ENCODE measurements around the gene PARD3B. TPM values are rescaled to one million over a fixed set of nuclear protein-coding genes. Genes with fewer than 3 reads are reported as not detected.

Gene PARD3B
- total RNA-seq, 1 donor from 2014 or later = 12.3 TPM

DNA sequence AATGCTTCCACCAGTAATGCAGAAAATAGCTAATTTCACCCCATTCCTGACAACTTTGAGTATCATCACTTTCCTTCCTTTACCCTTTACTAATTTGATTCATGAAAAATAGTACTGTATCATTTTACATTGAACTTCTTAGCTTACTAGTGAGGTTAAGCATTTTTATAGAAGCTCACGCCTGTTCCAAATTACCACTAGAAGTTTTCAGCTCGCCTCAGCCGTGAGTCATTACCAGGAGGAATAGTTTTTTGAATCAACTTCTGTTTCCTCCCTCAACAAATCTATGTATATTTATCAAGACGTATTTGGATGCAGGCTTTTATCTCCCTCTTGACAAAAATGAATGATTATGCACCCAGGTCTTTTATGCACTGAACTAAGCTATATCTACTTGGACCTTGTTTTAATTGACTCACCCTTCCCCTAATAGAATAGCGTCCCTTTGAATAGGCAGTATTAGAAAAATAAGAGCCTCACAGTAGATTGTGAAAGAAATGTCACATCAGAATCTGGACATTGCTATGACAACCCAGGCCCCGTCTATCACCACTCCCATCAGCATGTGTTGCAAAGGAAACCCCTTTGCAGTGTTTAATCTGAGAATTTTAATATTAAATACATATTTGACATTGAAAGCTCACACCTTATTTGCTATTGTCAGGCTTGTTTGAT lies 929.6 kb downstream of the PARD3B start:
- H3K4me1 ChIP-seq = no peaks in the 10 kb centered on the region
- TF ChIP-seq POLR2A (IDR thresholded peaks at IDR 0.05) (no peak), POLR2AphosphoS5 (IDR thresholded peaks at IDR 0.05; ENCODE audit: insufficient read depth in 1 of 2, low read depth in 1 of 2) (no peak)
- TF ChIP-seq, protein P1, sequence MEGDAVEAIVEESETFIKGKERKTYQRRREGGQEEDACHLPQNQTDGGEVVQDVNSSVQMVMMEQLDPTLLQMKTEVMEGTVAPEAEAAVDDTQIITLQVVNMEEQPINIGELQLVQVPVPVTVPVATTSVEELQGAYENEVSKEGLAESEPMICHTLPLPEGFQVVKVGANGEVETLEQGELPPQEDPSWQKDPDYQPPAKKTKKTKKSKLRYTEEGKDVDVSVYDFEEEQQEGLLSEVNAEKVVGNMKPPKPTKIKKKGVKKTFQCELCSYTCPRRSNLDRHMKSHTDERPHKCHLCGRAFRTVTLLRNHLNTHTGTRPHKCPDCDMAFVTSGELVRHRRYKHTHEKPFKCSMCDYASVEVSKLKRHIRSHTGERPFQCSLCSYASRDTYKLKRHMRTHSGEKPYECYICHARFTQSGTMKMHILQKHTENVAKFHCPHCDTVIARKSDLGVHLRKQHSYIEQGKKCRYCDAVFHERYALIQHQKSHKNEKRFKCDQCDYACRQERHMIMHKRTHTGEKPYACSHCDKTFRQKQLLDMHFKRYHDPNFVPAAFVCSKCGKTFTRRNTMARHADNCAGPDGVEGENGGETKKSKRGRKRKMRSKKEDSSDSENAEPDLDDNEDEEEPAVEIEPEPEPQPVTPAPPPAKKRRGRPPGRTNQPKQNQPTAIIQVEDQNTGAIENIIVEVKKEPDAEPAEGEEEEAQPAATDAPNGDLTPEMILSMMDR (IDR thresholded peaks at IDR 0.05) = no peak
- no peak for DNase-seq (ENCODE audit: extremely low spot score in 2 of 2)
- no peaks in the 10 kb centered on the region for H3K27me3 ChIP-seq
- intact Hi-C loops (cut with DNase I) = no loop called here
- no peak overlapping the region for H3K27ac ChIP-seq
- no peaks in the 10 kb centered on the region for H3K36me3 ChIP-seq
- H3K4me3 ChIP-seq = no peak overlapping the region
- H3K9me3 ChIP-seq = no peaks in the 10 kb centered on the region

DNA sequence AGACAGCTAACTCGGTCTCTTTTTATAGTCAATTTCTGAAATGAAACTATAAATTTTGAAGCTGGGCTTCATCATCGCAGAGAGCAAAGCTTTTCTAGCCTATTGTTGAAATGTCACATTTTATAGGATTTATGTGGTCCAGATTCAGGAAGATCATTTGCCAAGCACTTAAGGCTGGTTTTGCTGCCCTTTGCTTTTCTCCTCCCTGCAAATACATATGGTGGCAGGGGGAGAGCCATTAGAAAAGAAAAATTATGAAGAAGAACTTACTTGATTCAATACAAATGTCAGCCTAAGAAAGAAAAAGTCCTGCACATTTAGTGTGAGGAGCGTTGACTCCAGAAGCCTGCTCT lies 930.1 kb downstream of the PARD3B start:
- Histone ChIP-seq H3K36me3 (no peaks in the 10 kb centered on the region), H3K27ac (no peak overlapping the region), H3K4me3 (no peak overlapping the region), H3K4me1 (no peaks in the 10 kb centered on the region), H3K27me3 (no peaks in the 10 kb centered on the region), H3K9me3 (no peaks in the 10 kb centered on the region)
- intact Hi-C loops (cut with DNase I) = no loop called here
- no peak for DNase-seq (ENCODE audit: extremely low spot score in 2 of 2)
- TF ChIP-seq POLR2AphosphoS5 (IDR thresholded peaks at IDR 0.05; ENCODE audit: insufficient read depth in 1 of 2, low read depth in 1 of 2) = no peak
- TF ChIP-seq, protein P1 (IDR thresholded peaks at IDR 0.05) = no peak
- no peak for TF ChIP-seq POLR2A (IDR thresholded peaks at IDR 0.05)

DNA sequence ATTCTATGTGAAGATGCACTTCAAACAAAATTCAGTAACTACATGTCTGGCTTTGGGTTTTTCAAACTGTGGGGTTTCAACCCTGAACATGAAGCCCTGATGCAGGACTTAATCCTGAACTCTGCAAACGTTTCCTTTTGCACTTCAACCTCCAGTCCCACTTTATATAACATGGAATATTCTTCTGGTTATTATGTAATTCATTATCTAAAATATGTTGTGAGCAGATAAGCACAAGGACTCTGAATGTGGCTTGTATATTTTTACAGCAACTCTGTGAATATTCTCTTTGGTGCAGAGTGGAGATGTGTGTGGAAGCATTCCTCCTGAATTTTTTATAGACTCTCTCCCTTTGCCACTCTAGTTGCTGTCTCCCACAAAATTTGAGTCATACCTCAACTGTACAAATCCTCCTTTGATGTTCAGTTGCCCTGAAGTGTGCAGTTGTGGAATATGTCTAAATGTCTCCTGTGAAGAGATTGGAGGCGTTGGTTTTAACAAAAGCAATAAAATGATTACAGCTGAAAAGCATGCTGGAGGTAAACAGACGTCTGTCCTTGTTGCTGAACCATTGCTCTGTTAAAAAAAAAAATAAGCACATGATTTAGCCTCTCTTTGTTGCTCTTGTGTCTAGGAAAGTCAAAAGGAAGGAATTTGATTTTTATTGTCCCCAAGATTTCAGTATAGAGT lies 931.9 kb downstream of the PARD3B start:
- Histone ChIP-seq H3K4me3 (no peak overlapping the region), H3K27ac (no peak overlapping the region), H3K36me3 (no peaks in the 10 kb centered on the region), H3K4me1 (no peaks in the 10 kb centered on the region), H3K27me3 (no peaks in the 10 kb centered on the region), H3K9me3 (no peaks in the 10 kb centered on the region)
- TF ChIP-seq POLR2A (IDR thresholded peaks at IDR 0.05) (no peak), POLR2AphosphoS5 (IDR thresholded peaks at IDR 0.05; ENCODE audit: insufficient read depth in 1 of 2, low read depth in 1 of 2) (no peak)
- TF ChIP-seq, protein P1 (IDR thresholded peaks at IDR 0.05) = no peak
- intact Hi-C loops (cut with DNase I) = no loop called here
- DNase-seq (ENCODE audit: extremely low spot score in 2 of 2) = no peak

DNA sequence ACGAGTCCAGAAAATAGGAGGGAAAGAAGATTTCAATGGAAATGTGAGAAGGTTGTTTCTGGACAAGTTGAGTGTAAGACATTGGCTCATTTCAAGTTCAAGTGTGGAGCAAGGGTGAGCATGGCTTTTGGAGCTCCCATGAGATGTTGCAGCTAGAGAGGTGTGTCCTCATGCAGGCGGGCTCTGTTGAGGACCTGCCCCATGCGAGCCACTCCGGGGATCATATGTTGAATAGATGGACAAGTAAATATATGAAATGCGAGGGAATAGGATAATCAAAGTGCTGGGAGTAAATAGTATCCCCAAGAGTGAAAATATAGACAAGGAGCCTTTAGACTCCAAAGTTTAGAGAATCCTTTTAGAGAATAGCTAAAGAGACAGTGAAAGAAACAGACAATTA lies 936.6 kb downstream of the PARD3B start:
- Histone ChIP-seq H3K36me3 (no peaks in the 10 kb centered on the region), H3K4me1 (peaks cover 8% of the 10 kb centered on the region), H3K27me3 (no peaks in the 10 kb centered on the region), H3K27ac (no peak overlapping the region), H3K4me3 (no peak overlapping the region), H3K9me3 (no peaks in the 10 kb centered on the region)
- intact Hi-C loops (cut with DNase I) = no loop called here
- no peak for TF ChIP-seq POLR2AphosphoS5 (IDR thresholded peaks at IDR 0.05; ENCODE audit: insufficient read depth in 1 of 2, low read depth in 1 of 2)
- no peak for TF ChIP-seq POLR2A (IDR thresholded peaks at IDR 0.05)
- TF ChIP-seq, protein P1 (IDR thresholded peaks at IDR 0.05) = no peak
- no peak for DNase-seq (ENCODE audit: extremely low spot score in 2 of 2)
